ENCODE measurements around the gene RHCG. TPM values are rescaled to one million over a fixed set of nuclear protein-coding genes. Genes with fewer than 3 reads are reported as not detected.

The RHCG gene
- total RNA-seq, 1 donor from 2014 or later: not detected

DNA sequence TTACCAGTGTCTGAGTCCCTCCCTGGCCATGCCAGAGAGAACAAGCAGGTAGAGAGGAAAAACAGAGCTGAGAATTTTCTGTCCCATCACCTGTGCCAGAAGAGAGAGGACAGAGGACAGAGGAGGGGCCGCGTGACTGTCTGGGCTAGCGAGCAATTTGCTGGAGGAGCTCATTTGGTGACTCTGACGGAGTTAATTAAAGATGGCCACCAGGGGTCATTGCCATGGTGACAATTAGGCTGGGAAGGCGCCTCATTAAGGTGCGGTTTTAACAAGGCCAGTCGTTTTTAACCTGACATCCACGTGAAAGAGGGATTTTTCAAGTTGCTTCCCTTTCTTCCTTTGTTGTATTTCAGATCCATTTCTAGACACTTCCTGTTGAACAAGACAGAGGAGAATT, 72.4 kb downstream of the RHCG start:
- ChIA-PET POLR2A (no interaction called here), CTCF (interaction anchor here (0.8 to 1.8 kb wide), 2 partner anchors 14 to 65 kb away, joined by 4 to 6 read pairs; no protein-coding TSS in a partner anchor)
- DNase-seq (no peak), ATAC-seq (ENCODE audit: low read depth) (no peak)
- Mint-ChIP-seq H3K36me3 (ENCODE audit: low read depth) (no peaks in the 10 kb centered on the region), H3K27me3 (peaks cover 34% of the 10 kb centered on the region), H3K9me3 (no peaks in the 10 kb centered on the region), H3K4me3 (no peak overlapping the region), H3K4me1 (no peaks in the 10 kb centered on the region), H3K27ac (no peak overlapping the region)
- intact Hi-C loops (cut with micrococcal nuclease): no loop called here
- TF ChIP-seq, protein P1, sequence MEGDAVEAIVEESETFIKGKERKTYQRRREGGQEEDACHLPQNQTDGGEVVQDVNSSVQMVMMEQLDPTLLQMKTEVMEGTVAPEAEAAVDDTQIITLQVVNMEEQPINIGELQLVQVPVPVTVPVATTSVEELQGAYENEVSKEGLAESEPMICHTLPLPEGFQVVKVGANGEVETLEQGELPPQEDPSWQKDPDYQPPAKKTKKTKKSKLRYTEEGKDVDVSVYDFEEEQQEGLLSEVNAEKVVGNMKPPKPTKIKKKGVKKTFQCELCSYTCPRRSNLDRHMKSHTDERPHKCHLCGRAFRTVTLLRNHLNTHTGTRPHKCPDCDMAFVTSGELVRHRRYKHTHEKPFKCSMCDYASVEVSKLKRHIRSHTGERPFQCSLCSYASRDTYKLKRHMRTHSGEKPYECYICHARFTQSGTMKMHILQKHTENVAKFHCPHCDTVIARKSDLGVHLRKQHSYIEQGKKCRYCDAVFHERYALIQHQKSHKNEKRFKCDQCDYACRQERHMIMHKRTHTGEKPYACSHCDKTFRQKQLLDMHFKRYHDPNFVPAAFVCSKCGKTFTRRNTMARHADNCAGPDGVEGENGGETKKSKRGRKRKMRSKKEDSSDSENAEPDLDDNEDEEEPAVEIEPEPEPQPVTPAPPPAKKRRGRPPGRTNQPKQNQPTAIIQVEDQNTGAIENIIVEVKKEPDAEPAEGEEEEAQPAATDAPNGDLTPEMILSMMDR (IDR thresholded peaks at IDR 0.05): no peak

Other genes with a start within 250 kb of the RHCG start
- 116 and 144 TPM in 2 replicates for gene POLG, start 161.8 kb downstream of the RHCG start, total RNA-seq
- gene TICRR, start 78.9 kb upstream of the RHCG start, total RNA-seq: 0.69 TPM in 2 replicates
- 0.22 and 0.44 TPM in 2 replicates for gene KIF7, start 158.9 kb upstream of the RHCG start, total RNA-seq
- gene PLIN1, start 182.8 kb upstream of the RHCG start, total RNA-seq: 0.27 and 0.71 TPM in 2 replicates
- gene PEX11A, start 194.2 kb upstream of the RHCG start, total RNA-seq: 0.84 and 1.6 TPM in 2 replicates
- gene WDR93, start 194.2 kb upstream of the RHCG start, total RNA-seq: 0.10 and 0.16 TPM in 2 replicates

Data from activated B cell treated with CpG ODN at 0.5 μM for 24 hours (primary cell).